Measurements from ENCODE around the gene SERTAD2.

Gene SERTAD2

DNA sequence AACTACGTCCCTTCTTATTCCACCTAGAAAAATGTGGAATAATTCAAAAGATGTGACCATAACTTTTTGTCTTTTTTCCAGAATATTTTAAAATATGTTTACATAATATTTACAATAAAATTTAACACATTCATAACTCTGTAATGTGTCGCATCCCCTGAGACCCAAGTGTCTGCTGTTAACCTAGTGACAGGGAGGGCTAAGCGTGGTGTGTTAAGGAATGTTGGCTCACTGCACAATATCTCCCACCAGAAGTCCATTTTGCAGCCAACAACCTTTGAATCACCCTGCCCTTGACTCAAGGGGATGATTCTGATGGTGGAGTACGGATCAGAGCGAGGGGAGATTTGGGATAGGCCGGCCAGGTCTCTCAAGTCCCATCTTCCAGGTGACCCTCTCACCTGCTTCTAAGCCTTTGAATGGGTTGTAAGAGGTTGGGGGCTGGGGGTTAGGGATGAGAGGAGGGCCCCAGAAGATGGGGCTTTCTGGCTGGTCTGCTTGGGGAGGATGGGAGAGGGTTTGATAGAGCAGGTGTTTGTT is 43.3 kb downstream of the SERTAD2 start:
- no peak overlapping the region for H3K4me3 ChIP-seq (ENCODE audit: low read depth, low read length)

GRCh38 chr2:64609942-64610281 is 43.8 kb downstream of the SERTAD2 start:
- no peak overlapping the region for H3K4me3 ChIP-seq (ENCODE audit: low read depth, low read length)

- peak overlapping the region; percentile 21 for H3K4me3 ChIP-seq (ENCODE audit: low read depth, low read length)
These were observed 44.3 kb downstream of the SERTAD2 start for GRCh38 chr2:64609227-64609941.

- H3K4me3 ChIP-seq (ENCODE audit: low read depth, low read length) = no peak overlapping the region
These were observed 44.9 kb downstream of the SERTAD2 start for GRCh38 chr2:64608867-64609226.

- H3K4me3 ChIP-seq (ENCODE audit: low read depth, low read length) = no peak overlapping the region
These were observed 46.1 kb downstream of the SERTAD2 start for GRCh38 chr2:64607381-64608304.

- H3K4me3 ChIP-seq (ENCODE audit: low read depth, low read length) = no peak overlapping the region
These were observed 47.0 kb downstream of the SERTAD2 start for GRCh38 chr2:64606479-64607363.

GRCh38 chr2:64605991-64606478 is 47.7 kb downstream of the SERTAD2 start:
- H3K4me3 ChIP-seq (ENCODE audit: low read depth, low read length) = no peak overlapping the region

DNA sequence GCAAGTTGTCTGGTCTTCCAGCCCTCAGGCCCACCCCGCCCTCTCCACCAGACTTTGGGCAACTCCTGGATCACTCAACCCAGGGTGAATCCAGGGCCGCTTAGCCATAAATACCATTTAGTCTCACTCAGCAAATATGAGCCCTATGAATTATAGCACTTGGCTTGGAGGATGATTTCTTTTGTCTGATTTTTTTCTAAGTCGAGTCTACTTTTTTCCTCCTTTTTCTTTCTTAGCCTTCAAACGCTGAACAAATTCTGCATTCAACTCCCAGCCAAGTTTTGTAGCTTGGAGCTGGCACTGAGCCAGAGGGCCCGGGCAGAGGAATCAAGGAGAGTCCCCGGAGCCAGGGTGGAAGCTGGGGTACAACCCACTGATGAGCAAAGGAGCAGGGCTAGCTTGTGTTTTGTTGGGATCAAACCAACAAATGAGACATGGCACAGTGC is 48.7 kb downstream of the SERTAD2 start:
- H3K4me3 ChIP-seq (ENCODE audit: low read depth, low read length) = no peak overlapping the region

- H3K4me3 ChIP-seq (ENCODE audit: low read depth, low read length) = no peak overlapping the region
These were observed 49.6 kb downstream of the SERTAD2 start for GRCh38 chr2:64604155-64604554.

- no peak overlapping the region for H3K4me3 ChIP-seq (ENCODE audit: low read depth, low read length)
These were observed 51.3 kb downstream of the SERTAD2 start for GRCh38 chr2:64602436-64602835.

GRCh38 chr2:64601785-64602391 is 51.8 kb downstream of the SERTAD2 start:
- no peak overlapping the region for H3K4me3 ChIP-seq (ENCODE audit: low read depth, low read length)

DNA sequence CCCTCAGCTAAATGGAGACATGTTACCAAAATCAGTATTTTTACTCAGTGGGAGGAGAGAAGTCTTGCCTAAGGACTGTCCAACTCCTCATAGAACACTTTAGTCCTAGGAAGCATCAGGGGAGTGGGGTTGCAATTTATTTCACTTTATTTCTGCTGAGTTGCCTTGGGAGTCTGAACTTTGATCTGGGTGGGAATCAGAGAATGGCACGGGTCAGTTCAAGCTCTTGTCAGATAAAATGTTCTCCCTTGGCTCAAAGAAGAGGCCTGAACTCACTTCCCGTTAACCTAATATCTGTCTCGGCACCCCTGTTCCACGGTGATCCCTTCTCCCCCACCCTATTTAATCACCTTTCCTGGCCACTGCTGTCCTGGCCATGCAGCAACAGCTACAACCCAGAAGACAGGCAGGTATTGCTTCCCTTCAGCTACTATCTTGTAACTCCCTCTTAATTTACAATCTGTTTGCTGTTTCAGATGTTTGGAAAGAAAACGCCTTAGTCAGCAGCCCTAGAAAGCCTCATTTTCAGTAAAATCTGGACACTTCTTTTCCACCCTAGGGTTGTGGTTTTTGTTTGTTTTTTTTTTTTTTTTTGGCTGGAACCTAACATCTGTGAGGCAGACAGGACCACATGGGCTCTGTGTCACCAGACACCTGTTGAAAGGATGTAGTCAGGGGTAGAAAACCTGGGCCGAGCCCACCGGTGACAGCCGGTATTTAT is 52.5 kb downstream of the SERTAD2 start:
- no peak overlapping the region for H3K4me3 ChIP-seq (ENCODE audit: low read depth, low read length)

DNA sequence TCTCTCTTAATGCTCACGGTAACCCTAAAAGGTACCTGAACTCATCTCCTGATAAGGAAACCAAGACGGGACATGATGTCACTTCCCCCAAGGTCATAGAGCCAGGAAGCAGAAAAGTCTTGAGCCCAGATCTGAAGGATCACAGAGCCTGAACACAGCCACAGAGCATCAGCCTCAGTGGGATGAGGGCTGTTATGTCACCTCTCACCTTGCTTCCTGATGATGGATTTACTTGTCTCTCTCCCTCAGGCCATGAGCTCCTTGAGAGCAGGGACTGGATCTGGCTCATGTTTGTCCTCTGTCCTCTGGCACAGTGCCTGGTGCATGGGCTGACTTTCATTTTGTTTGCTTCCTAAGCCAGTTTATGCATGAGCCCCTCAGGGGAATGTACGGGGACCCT is 54.2 kb downstream of the SERTAD2 start:
- H3K4me3 ChIP-seq (ENCODE audit: low read depth, low read length) = no peak overlapping the region

- no peak overlapping the region for H3K4me3 ChIP-seq (ENCODE audit: low read depth, low read length)
These were observed 55.5 kb downstream of the SERTAD2 start for GRCh38 chr2:64598226-64598625.

GRCh38 chr2:64595397-64596176 is 58.1 kb downstream of the SERTAD2 start:
- H3K4me3 ChIP-seq (ENCODE audit: low read depth, low read length) = no peak overlapping the region

GRCh38 chr2:64594226-64594989 is 59.3 kb downstream of the SERTAD2 start:
- no peak overlapping the region for H3K4me3 ChIP-seq (ENCODE audit: low read depth, low read length)

DNA sequence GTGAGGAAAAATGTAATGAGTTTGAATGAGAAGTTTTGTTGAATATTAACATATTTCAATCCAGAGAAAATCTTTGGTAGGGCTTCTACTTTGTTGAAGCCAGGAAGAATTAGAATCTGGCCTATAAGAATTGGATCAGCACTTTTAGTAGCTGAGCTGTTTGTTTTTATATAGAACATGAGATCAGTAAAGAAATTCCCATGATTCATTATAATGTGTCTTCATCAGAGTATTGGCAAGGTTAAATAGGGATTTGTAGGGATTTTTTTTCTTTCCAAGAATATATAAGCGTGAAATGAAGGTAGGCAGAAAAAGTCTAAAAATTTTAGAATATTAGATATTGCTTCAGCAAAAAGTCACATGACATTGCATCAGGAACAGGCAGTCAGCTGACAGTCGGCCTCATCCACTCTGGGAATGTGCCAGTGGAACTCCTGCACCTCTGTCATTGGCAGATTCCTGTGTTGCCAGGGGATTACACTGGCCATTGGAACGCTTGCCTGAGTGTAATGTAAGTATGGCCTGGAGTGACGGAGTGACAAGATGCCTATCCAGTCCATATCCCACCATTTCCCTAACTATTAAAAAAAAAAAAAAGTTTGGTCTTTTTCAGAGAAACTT is 60.6 kb downstream of the SERTAD2 start:
- H3K4me3 ChIP-seq (ENCODE audit: low read depth, low read length) = no peak overlapping the region

- H3K4me3 ChIP-seq (ENCODE audit: low read depth, low read length) = no peak overlapping the region
These were observed 62.5 kb downstream of the SERTAD2 start for GRCh38 chr2:64591188-64591587.
